ENCODE data around the gene CAMK1G.

CAMK1G gene

GRCh38 chr1:209583408-209583807 lies at the start of gene CAMK1G:
TSS of gene CAMK1G (plus strand) at chr1:209583714. CDS start at chr1:209594984, 11,270 bp downstream.
- DNase-seq (ENCODE audit: low read depth in 2 of 2): no peak

- DNase-seq (ENCODE audit: low read depth in 2 of 2): no peak
These were observed 48.8 kb upstream of the CAMK1G start for GRCh38 chr1:209534496-209535250.

DNA sequence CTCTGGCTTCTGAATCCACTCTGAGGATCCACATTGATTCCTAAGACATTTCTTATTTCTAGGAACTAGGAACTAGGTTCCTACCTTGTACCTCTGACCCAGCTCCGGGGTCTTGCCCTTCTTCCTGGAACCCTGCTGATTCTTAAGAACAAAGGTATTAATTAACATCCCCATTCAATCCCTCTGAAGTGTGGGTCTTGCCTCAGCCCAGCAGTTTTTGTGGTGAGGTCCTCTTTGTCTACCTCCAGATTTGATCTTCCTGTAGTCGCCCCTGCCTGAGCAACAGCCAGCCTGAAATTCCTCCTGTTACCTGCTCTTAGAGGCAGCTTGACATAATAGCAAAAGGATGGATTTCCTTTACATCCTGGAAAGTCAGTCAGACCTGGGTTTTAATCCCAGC lies 46.7 kb upstream of the CAMK1G start:
- DNase-seq (ENCODE audit: low read depth in 2 of 2): no peak

DNA sequence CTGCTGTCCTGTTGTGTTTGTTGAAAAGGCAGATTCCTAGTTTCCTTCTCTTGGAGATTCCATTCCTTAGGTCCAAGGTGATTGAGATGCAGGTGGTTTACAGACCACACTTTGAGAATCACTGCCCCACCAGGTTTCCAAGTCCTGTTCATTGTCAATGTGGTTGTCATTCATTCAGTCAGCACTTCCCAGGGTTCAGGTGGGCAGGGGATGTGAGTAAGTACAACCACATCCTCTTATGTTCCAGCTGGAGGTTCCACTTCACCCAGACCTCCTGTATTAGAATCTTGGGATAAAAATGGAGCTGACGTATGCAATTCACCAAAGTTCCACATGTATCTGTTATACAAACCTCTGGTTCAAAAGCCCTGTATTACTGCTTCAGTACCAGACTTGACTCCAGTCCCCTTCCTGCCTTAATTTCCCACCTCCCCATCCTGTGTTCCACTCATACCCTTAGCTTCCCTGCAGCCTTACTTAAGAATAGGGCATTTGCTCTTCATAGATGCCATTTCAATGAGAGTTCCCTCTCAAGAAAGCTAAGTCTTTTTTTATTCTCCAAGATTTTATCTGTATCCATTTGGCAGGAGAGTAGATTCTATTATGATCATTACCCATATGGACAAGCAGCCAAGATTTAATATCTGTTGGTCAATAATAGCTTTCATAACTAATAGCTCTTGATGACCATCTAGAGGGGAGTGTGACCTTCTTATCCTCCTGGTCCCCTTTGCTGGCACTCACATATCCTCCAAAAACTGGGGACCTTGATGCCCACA lies 46.0 kb upstream of the CAMK1G start:
- no peak for DNase-seq (ENCODE audit: low read depth in 2 of 2)

GRCh38 chr1:209539576-209539975 lies 43.9 kb upstream of the CAMK1G start:
- no peak for DNase-seq (ENCODE audit: low read depth in 2 of 2)

DNA sequence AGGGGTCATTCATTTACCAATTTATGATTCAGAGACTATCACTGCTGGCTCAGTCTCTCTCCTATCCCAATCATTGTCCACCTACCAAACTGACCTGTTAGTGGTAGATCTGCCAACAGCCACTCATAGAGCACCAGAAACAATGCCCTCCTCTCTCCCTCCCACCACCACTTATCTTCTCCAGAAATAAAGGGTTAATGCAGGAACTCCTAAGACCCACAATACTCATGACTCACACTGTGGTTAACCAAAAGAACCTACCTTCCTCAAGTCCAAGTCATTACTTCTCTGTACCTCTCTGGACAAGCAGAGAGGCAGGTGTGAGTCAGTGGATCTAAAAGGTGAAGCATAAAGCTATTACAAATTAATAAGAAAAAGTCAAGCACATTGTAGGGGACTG lies 40.9 kb upstream of the CAMK1G start:
- DNase-seq (ENCODE audit: low read depth in 2 of 2): no peak

DNA sequence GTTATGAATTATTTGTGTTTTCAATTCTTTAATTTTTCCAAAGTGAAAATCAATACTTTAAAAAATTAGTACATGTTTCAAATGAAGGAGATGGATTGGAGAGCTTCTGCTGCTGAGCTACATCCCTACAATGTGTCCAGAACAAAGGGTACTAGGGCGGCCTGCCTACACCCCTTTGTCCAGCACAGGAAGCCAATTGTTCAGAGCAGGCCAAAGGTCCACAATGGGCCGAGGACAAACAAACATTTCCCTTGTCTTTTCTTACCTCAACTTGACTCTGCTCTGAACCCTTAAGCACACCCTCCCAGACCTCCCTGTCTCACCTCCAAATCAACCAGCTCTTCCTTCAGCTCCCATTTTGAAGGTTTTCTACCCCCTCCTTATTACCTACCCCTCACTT lies 39.4 kb upstream of the CAMK1G start:
- DNase-seq (ENCODE audit: low read depth in 2 of 2): no peak

GRCh38 chr1:209545423-209545822 lies 38.1 kb upstream of the CAMK1G start:
- no peak for DNase-seq (ENCODE audit: low read depth in 2 of 2)

DNA sequence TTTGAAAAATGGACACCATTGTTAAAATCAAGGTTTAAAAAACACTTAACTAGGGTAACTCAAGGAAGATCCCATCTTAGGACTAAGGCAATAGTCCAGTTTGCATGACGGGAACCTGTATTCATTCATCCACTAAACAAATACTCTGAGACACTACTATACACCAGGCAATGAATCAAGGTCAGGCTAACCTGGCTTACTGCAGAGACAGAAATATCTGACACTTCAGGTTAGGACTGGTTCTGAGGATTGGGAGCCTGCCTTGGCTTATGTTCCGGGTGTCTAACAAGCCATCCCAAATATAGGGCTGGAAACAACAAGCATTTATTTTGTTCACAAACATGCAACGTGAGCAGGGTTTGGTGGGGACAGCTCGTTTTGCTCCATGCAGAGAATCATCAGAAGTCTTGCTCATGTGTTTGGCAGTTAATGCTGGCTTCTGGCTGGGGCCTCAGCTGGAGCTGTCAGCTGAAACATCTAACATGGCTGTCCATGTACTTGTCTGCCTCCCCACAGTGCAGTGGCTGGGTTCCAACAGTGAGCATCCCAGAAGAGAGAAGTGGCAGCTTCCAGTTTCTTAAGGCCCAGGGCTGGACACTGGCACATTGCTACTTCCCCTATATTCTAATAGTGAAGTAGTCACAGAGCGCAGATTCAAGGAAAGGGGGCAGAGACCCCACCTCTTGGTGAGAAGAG lies 37.0 kb upstream of the CAMK1G start:
- DNase-seq (ENCODE audit: low read depth in 2 of 2): no peak

GRCh38 chr1:209547626-209548025 lies 35.9 kb upstream of the CAMK1G start:
- DNase-seq (ENCODE audit: low read depth in 2 of 2): no peak

DNA sequence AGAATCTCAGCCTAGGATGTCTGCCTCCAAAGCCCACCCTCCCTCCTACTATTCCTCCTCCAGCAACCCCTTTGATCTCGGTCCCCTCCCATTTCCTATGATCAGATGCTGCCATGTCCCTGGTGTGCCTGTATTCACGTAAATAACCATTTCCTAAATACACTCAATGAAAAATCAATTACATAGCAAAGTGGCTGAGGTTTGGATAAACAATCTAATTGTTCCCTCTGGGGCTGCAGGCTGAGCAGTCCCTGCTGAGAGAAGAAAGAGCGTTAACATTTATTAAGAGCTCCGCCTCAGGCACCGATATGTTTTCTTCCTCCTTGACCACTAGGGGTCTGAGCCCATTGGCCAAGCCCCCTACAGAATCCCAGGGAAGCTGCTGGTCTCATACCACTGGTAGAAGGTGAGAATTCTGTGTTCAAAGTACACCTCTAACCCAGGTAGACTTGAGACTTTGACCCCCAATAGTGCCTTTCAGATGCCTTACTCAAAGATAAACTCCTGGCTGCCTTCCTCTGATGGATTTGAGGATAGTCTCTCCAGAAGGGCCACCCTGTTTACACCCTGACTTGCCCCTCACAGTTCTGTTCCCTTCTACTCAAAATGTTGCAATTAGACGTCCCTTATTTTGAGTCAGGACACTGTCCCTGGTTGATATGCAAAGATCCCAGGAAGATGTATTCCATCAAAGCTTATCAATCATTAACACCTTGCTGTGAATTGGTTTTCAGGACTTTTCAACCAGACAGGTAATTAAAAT lies 33.9 kb upstream of the CAMK1G start:
- no peak for DNase-seq (ENCODE audit: low read depth in 2 of 2)

- no peak for DNase-seq (ENCODE audit: low read depth in 2 of 2)
These were observed 33.0 kb upstream of the CAMK1G start for GRCh38 chr1:209550519-209550918.

GRCh38 chr1:209552406-209553264 lies 30.9 kb upstream of the CAMK1G start:
- DNase-seq (ENCODE audit: low read depth in 2 of 2): no peak

DNA sequence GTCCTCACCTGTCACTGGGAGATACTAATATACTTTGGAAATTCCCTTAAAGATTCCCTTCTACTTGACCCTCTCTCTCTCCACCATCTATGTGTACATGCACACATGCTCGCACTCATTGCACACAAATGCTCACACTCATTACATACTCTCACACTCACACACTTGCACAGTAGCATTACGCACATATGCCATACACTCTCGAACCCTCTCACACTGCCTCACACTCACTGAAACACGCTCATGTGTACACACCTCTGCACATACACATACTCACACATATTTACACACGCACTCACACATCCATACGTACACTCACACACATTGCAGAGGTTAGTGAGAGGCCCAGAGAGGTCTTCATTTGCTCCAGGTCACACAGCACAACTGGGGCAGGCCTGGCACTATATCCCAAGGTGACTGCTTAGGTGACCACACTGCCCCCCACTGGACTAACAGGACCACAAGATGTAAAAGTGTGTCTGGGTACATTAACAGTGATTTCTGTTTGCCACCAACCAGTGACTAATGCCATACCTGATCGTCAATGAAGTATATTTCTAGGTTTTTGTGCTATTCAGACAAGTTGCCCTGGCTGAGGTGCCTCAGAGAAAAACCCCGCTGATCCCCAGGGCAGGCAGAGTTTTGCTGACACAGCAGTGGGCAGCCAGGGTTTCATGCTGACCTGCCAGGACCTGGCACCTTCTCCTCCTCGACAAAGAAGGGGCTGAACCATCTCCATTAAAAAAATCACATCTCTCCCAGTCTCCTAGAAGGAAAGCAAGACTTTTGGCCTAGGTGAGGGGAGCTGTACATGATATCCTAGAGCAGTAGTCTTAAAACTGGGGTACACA lies 28.5 kb upstream of the CAMK1G start:
- no peak for DNase-seq (ENCODE audit: low read depth in 2 of 2)

DNA sequence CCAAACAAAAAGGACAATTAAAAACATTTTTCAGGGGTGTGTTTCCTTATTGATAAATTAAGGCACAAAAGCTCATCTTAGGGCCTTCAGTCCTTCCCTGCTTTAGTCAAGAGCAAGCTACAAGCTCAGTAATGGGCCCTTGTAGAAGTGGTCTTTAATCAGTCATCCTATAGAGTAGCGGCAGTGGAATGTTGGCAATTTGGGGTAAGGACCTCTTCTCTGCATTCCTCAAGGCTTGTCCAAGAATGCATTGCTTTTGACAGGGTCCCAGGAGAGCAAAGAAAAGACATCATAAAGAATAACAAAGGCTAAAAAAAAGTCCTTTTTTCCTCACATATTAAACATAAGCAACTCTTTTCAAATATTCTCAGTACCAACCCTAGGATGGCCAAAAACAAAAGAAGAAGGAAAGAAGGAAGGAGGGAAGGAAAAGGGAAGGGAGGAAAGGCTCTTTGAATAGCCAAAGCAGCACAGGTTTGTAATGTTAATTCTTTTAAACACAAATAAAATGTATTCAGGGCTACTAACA lies 27.3 kb upstream of the CAMK1G start:
- DNase-seq (ENCODE audit: low read depth in 2 of 2): no peak

DNA sequence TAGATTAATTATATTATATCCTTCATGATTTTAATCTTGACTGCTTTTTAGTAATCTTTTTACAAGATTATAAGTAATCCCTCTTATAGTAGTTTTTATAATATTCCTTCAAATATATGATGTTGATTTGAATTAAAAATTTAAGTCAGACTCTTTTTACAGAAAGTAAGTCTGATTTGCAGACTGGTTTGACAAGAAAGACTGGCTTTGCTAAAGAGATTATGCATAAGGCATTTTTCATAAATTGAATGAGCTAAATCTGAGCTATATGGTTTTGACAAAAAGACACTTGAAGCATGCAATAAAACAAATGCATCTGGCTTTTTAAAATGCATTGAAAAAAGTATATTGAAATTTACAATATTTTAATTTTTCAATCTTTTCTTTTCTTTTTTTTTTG lies 26.3 kb upstream of the CAMK1G start:
- DNase-seq (ENCODE audit: low read depth in 2 of 2): no peak

GRCh38 chr1:209560529-209560928 lies 23.0 kb upstream of the CAMK1G start:
- no peak for DNase-seq (ENCODE audit: low read depth in 2 of 2)

DNA sequence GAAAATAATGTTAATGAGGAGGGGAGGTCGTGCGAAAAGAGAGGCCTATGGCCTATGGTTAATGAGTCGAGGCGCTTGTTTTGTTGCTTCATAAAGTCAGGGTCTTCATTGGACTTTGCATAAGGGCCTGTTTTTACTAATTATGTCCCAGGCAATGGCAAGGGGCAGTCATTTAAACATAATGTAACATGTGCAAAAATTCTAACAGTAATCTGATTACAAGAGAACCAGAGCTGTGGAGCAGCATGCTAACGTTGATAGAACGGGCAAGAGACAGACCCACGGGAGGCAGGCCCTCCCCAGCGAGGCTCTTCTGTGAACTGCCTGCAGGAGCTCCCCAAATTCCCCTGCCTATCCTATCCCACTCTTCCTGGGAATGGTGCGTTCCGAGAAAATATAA lies 22.6 kb upstream of the CAMK1G start:
- DNase-seq (ENCODE audit: low read depth in 2 of 2): no peak

GRCh38 chr1:209561532-209561931 lies 22.0 kb upstream of the CAMK1G start:
- no peak for DNase-seq (ENCODE audit: low read depth in 2 of 2)

DNA sequence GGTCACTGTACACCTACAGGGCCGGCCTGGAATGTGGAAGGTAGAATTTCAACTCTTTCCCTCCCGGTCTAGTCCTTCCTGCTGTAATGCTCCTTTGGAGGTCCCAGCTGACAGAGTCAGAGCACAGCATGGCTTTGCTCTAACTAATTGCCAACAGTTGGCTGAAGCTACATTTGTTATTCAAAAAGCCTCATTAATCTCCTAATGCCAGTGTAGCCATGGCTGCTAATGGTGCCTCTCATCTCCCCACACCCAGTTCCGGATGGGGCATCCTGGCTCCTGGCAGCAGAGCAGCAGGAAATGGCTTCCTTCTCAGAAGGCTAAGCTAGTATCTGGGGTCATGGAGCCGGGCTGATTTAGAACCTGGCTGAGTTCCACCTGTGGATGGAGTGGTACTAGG lies 18.7 kb upstream of the CAMK1G start:
- no peak for DNase-seq (ENCODE audit: low read depth in 2 of 2)
